GM21737 (cell line): ENCODE data around the gene NCKAP1.
A peak's percentile ranks its signal among the peaks of the same experiment; 100 is the strongest.

ENCODE experiments used
- ATAC-seq: cut with Tn5 transposase; IDR thresholded peaks from one replicate; pipeline ENCODE4 v1.9.1; 2021; ENCODE audit warnings: mild to moderate bottlenecking, moderate library complexity; ENCODE audit not compliant: unreplicated experiment

NCKAP1 gene

GRCh38 chr2:182951948-182952663 is 86.2 kb downstream of the NCKAP1 start:
- no peak for ATAC-seq

- ATAC-seq: no peak
Observed at GRCh38 chr2:182950546-182950945, 87.7 kb downstream of the NCKAP1 start.

GRCh38 chr2:182949572-182950189 is 88.6 kb downstream of the NCKAP1 start:
- ATAC-seq: no peak

GRCh38 chr2:182949052-182949451 is 89.2 kb downstream of the NCKAP1 start:
- no peak for ATAC-seq

GRCh38 chr2:182946958-182947369 is 91.3 kb downstream of the NCKAP1 start:
- ATAC-seq: no peak

- no peak for ATAC-seq
Observed at GRCh38 chr2:182943339-182943738, 94.9 kb downstream of the NCKAP1 start.

- ATAC-seq: no peak
Observed at GRCh38 chr2:182942756-182943155, 95.5 kb downstream of the NCKAP1 start.

- no peak for ATAC-seq
Observed at GRCh38 chr2:182941919-182942318, 96.3 kb downstream of the NCKAP1 start.

- no peak for ATAC-seq
Observed at GRCh38 chr2:182941121-182941722, 97.0 kb downstream of the NCKAP1 start.

GRCh38 chr2:182937870-182938269 is 100.4 kb downstream of the NCKAP1 start:
- ATAC-seq: no peak

- peak; percentile 71 for ATAC-seq
Observed at GRCh38 chr2:182933629-182934028, 104.6 kb downstream of the NCKAP1 start.

- no peak for ATAC-seq
Observed at GRCh38 chr2:182929972-182930371, 108.3 kb downstream of the NCKAP1 start.

- no peak for ATAC-seq
Observed at GRCh38 chr2:182924306-182924705, 114.0 kb downstream of the NCKAP1 start.

GRCh38 chr2:182921234-182921633 is 117.0 kb downstream of the NCKAP1 start:
- no peak for ATAC-seq

GRCh38 chr2:182920631-182921056 is 117.6 kb downstream of the NCKAP1 start:
- ATAC-seq: peak; percentile 56

GRCh38 chr2:182920089-182920488 is 118.2 kb downstream of the NCKAP1 start:
- ATAC-seq: no peak

GRCh38 chr2:182918961-182919652 is 119.2 kb downstream of the NCKAP1 start:
- ATAC-seq: no peak

- no peak for ATAC-seq
Observed at GRCh38 chr2:182917924-182918323, 120.3 kb downstream of the NCKAP1 start.

GRCh38 chr2:182916417-182916816 is 121.8 kb downstream of the NCKAP1 start:
- no peak for ATAC-seq

GRCh38 chr2:182915369-182916326 is 122.6 kb downstream of the NCKAP1 start:
- ATAC-seq: no peak
